ENCODE results near the gene CADPS.

CADPS gene

DNA sequence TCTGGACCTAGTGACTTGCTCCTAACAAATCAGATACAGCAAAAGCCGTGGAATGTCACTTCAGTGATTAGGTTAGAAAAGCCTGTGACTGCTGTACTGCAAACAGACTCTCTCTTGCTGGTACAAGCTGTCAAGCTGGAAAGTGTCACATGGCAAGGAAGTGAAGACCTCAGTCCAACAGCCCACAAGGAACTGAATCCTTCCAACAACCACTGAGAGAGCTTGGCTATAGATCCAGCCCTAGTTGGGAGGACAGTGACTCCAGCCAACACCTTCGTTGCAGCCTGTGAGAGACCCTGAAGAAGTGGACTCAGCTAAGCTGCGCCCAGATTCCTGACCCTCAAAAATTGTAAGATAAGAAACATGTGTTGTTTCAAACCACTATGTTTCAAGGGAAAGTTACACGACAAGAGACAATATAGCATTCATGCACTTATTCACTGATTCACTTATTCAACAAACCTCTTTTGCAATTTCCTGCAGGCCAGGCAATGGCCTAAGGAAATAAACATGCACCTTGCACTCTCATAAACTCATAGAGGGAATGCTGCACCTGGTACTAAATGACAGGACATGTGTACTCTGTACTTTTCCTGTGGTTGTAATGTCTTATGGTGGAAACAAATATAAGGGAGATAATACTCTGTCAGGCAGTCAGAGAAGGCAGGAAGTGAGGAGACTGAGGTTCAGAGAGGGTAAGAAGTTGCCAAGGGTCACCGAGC lies 142.9 kb downstream of the CADPS start:
- no peak for DNase-seq

DNA sequence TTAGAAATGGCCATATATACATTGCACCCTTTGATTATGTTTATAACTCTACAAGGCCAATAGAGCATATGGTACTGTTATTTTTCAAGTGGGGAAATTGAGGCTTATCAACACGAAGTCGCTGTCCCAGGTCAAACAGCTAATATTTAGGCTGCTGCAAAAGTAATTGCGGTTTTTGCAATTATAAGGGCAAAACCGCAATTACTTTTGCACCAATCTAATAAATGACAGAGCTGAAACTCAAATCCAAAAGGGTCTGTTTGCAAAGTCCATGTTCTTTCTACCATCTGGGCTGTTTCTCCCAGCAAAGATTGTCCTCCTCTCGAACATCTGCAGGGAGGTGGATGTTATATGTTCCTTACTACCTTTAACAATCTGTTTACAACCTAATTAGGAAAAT lies 147.2 kb downstream of the CADPS start:
- DNase-seq, result no peak

DNA sequence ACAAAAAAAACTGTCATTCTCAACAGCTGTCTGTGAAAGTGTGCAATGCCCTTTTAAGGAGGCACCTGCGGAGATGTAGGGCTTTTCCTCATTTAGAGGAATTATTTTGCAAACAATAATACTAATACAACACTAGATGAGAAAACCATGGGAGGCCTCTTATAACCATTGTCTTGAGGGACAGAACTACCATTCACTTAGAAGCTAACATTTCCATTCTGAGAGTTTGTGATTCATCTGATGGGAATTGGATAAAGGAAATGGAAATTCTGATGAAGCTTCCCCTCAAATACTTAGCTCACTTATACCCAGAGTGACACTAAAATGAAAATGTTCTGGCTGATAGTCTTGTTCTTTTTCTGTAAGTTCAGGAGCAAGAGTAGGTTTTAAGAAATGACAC lies 147.7 kb downstream of the CADPS start:
- DNase-seq, result no peak

DNA sequence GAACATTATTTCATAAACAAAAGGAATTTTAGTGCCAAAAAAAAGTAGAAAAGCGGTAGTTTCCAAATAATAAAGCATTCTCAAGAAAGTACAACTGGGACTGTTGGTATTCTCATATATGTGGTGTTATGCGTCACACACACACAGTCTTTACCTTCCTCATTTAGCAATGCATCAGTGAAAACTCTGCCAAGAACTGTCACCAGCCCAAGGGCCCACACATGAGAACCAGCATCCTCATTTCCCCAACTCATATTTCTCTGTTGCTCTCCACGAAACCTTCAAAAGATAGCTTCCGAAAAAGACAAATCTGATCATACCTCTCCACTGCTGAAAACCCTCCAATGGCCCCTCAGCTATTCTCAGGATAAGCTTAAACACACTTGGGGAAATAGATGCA lies 150.7 kb downstream of the CADPS start:
- no peak for DNase-seq

DNA sequence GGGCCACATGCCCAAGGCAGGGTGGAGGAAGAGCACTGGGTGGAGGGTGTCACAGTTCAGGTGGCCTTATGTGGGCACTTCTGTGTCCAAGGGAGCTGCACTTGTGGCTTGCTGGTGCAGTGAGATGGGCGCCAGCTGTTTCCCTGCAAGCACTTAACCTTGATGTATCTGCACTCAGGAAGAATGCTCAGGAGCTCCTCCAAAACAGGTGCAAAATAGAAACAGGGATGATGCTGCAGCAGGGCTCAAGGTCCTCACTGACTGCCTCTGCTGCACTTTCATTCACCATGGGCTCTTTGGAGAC lies 151.3 kb downstream of the CADPS start:
- DNase-seq, result no peak

DNA sequence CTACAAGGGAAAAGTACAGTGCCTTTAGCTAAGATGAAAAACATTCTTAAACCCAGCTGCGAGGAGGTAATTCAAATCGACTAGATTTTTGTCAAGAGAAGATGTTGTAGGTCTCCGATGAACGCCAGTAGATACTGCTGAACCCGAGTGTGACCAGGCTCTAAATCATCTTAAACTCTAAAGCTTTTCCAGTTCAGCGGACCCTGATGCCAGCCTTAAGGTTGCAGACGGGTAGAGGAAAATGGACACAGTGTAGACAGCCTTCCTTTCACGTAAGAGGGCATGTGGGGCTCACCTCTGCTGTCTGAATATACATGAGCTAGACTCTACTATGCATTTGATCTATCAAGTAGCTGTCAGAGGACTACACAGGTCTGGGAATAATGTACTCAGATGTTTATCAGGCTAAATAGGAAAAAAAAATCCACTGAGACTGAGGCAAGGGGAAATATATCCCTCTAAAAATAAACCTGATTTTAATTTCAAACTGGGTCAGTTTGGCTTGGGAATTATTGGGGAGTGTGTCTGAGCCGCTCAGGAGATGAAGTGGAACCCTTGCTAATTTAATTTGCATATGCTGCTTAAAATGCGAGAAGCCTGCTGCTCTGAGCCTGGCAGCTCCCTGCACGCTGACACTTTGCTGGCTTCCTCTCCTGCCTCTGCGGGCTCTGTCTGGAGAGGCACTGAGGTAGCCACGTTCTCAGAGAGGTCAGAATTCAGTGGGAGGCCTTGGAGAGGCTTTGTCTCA lies 151.9 kb downstream of the CADPS start:
- no peak for DNase-seq

DNA sequence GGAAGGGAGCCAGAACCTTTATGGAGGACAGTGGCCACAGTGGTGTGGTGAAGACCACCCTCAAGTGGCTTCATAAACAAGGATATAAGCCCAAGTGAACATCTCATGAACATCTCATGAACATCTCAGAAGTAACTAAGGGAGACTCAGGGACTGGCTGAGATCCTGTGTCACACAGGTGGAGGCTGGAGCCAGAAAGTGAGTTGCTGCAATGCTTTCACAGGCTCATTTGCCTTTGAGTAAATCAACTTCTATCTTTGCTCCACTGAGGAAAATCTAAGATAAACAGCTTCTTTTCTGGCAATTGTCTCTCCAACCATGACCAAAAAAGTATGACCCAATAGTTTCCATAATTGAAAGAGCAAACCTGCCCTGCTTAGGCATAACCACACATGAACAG lies 152.9 kb downstream of the CADPS start:
- no peak for DNase-seq

DNA sequence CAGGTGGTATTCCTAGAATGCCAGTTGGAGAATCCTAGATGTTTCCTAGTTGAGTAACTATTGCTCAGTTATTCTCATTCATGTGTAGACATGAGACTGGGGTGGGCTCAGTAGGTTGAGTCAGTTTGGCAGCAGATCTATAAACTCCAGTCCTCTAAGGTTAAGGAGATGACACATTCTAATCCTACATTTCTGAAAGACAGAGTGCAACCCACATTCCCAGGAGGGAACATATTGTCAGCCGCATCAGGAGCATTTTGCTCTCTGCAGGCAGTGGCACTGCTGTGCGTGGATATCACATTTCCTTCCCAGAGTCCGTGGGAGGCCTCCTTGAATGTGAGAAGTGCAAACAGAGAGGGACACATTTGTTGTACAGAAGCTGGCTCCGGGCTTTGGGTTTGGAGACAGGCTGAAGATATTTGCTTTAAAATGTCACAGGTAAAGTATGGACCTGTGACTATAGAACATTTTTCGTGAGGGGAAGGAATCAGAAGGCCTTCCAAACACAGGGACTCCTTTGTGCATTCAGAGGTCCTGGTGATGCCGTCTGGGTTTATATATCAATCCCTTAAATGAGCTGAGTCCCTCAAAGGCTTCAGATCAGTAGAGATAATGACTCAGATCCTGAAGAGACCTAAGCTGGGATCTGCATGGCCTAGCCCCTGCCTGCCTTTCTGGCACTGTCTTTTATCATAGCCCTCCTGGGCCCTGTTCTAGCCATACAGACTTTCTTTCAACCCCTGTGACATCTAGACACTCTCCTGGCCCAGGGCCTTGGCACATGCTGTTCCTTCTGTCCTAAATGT lies 156.5 kb downstream of the CADPS start:
- DNase-seq, result no peak

DNA sequence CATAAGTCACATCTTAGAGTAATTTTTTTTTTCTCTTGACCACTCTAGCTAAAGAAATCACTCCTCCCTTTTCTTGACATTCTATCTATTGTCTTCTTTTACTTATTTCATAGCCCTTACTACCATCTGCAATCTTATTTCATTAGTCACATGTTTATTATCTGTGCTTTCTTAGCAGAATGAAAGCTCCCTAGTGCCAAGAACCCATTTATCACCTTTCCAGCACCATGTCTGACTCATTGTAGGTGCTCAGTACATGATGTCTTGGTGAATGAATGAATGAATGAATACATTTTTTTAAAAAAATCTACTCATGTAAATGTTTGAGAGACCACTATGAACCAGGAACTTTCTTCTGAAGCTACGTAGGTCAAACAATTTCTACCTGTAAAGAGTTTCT lies 157.2 kb downstream of the CADPS start:
- no peak for DNase-seq

DNA sequence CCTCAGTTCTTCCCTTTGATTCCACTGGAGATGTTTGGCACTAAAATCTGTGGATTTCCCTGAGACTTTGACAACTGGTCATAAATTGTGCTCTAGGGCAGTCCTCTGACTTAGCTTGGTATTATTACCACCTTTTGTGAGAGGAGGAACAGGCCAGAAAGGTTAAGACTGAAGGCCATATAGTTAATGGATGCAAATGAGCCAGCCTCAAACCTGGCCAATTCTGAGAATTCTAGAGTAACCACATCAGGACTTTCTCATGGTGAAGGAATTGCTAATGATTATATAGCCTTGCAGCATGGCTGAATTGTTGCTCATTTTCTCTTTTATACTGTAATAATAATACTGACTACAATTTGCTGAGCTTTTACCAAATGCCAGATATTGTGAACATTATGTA lies 162.5 kb downstream of the CADPS start:
- DNase-seq, result no peak

DNA sequence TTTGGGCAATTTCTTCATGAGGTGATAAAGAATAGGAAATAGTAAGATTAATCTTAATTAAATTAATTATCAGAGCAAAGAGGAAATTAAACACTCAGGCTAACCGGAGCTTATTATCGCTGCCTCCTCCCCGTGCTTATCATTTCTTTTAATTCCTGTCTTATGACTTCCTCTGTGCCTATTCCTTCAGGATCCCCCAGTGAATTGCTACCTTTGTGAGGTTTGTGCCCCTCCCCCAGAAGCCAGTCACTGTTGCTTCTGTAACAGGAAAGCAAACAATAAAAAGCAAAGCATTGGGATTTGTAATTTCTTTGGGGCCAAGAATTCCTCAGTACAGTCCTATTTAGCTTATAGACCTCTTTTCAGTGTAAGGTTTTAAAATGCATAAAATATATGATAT lies 164.5 kb downstream of the CADPS start:
- no peak for DNase-seq

DNA sequence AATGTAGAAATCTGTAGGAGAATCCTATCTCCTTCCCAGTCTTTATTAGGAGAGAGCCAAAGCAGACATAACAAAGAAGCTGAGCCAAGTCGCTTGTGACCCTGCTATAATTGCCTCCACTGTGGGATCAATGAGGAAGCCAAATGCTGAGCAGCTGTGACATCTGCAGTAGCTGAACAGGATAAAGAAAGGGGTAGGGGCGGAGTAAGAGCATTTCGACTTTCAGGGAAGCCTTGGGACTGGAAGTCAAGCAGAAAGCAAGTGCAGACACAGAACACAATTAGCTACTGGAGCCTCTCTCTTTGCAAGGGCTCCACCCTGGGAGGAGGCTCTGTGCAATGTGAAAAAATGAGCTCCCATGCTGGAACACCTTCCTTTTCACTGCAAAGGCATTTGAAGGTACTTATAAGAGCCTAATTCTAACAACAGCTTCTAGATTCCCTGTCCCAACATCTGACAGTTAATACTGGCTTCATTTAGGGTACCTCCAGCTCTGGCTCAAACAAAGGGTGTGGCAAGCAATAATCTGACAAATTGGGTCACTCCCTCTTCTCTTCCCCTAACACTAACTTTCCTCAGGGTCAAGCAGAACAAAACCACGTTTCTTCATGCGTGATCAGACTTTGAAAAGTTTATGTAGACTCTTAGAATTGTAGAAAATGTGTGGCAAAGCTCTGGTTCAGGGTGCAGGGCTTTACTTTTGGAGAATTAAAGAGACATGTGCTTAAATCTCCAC lies 166.4 kb downstream of the CADPS start:
- no peak for DNase-seq

DNA sequence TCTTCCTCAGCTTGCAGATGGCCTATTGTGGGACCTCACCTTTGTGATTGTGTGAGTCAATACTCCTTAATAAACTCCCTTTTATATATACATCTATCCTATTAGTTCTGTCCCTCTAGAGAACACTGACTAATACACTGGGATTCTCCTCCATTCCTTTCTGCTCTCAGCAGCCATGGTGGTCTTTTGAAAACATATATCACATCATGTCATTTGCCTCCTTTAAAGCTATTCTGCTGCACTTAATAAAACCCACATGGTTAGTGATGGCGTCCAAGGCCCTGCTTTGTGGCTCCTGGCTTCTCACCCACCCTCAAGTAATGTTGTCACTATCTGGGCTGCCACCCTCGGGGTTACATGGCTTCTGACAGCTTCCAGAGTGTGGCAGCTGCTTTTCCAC lies 169.5 kb downstream of the CADPS start:
- no peak for DNase-seq

DNA sequence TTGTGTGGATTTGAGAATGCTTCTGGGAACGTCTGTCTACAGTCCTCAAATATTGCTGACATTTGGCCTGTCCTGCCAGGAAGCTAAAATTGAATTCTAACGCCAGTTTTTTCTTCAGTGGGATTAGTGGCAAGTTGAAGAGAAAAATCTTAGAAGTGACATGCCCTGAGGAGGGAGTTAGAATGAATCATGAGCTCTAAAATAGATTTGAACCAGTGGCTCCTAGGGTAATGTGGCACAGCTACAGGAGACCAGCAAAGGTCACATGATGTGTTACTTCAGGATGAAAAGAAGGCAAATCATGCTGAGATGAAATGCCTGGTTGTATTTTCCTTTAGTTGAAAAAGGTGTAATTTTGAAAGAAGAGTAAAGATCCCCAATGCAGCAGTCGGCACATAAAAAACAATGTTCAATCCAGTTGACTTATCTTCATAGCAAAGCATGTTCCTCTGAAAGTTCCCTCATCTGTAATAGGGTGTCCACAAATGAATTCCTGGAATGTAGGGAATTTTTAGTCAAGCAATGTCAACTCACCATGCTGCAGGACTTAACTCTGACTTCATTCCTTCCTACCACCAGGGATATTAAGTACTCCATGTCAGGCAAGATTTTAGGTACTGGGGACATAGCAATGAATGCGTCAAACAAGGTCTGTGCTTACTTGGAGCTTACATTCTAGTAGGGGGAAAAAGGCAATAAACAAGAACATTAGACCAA lies 171.6 kb downstream of the CADPS start:
- DNase-seq, result no peak

DNA sequence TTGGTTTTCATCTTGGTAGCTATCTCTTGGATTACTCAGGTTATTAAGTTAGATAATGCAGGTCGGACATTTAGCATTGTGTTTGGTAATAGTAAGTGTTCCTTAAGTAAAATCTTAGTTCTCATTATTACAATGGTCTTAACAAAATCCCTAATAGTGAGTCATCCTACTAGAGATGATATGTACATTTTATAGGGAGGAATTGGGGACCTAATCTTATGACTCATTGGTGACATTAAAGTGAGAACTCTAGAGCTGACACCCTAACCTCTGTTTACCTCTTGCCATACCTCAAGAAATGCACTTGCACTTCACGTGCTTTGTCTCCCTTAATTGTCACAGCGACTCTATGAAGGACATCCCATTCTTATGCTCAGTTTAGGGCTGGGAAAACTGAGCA lies 174.9 kb downstream of the CADPS start:
- DNase-seq, result no peak

DNA sequence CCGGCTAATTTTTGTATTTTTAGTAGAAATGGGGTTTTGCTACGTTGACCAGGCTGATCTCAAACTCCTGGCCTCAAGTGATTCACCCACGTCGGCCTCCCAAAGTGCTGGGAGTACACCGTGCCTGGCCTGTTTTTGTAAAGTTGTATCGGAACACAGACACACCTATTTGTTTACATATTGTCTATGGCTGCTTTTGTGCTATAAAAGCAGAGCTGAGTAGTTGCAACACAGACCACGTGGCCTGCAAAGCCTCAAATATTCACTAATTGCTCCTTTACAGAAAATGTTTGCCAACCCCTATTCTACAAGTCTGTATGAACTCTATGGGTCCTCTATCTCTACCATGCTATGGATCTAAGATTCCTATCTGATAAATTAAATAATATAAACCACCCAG lies 175.5 kb downstream of the CADPS start:
- DNase-seq, result no peak

DNA sequence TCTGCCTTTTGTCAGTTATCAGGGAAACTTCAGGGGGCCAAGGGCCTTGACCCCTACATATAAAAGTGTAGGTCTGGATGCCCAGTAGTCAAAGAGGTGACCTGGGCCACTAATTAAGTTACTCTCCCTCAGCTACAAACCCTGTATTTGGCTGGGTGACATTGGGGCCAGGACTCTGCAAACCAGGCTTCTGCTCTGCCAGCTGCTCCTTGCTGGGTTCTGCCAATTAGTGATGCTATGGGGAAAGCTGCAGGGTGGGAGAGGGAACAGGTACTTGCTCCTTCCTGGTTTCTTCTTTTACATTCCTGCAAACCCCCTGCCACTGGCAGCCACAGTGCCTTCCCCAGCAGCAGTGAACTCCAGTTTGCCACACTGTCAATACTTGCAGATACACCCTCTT lies 179.2 kb downstream of the CADPS start:
- no peak for DNase-seq

DNA sequence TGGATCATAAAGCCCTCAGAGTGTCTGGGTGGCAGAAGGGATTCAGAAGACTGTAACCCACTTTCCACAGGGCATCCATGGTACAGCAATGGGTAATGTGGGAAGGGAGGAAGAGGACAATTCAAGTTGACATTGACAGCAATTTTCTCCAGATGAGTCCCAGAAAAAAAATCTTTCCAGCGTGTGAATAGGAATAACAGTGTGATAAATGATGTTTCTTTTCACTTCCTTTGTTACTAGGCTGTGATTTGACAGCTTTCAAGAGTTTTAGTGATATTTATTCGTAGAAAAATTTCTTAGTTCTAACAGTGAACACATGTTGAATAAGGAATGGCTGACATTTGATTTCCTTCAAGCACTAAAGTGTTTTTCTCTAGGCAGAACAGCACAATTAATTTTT lies 186.4 kb downstream of the CADPS start:
- no peak for DNase-seq

DNA sequence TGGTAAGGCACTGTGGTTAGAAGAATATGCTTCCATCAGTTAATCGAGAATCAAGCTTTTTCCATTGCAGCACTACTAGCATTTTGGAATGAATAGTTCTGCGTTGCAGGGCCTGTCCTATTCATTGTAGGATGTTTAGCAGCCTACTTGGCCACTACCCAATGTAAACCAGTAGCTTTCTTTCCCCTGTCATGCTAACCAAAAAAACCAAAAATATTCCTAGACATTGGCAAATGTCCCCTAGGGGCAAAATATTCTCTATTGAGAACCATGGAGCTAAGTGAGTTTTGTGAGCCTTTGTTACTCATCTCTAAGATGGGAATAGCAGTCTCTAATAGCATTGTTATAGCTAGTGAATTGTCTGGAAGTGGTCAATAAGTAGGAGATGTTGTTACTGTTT lies 187.2 kb downstream of the CADPS start:
- DNase-seq, result no peak

DNA sequence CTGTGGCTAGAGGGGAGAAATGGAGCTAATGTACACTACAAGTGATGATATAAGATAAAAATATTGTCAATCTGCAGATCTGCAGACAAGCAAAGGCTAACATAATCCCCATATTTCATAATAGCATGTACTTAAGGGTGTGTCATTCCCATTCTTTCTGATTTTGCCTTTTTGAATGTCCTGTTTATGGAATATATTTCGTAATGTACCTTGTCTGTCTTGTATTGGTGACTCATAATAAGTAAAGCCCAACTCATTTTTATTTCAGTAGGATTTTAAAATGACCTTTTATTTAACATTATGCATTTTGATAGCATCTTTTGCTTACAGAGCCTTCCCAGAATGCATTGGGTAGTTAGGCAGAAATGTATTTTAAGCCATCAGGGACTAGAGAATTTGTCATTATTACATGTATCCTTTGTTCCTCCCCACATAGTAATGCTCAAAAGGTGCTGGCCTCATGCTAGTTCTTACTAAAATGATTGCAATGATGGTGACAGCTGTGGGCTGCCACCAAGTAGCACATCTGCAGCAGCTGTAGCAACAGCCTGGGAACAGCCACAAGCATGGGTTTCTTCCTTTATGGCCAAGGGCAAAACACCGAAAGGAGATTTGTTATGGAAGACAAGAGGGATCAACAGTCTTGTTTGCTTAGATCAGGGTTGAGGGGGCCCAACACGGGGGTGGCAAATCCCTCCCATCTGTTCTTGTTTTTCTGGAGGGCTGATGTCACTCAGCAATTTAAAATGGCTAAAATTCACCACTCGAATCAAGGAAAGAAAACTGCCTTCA lies 188.5 kb downstream of the CADPS start:
- no peak for DNase-seq

DNA sequence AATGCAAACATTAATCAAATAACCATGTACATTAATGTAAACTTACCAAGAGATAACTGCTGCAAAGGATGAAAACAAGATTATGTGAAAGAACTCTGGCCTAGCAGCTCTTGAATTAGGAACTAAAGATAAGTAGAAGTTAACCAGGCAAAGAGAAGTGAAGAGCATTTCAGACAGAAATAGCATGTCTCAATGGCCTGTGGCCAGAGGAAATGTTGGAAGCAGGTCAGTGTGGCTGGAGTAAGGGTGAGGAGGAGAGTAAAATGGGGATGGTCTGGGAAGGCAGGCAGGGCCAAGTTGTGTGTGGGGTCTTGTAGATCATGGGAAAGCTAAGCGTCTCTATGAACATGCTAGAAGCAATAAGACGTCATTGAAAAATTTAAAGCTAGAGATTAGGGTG lies 192.4 kb downstream of the CADPS start:
- no peak for DNase-seq

DNA sequence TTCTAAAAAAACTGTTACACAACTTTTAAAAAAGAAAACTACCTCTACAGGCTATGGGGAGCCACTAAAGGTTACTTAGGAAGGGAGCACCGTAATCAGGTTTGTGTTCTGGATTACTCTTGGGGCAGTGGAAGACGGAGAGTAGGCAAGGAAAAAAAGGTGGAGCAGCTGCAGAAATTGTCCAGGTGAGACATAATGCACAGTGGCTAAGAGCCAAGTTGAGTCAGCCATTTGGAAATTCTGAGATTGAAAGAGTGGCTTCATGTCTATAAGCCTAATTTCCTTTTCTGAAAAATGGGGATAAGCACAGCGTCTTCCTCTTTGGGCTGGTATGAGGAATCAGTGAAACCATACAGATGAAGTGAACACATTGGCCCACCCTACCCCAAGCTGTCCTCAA lies 195.2 kb downstream of the CADPS start:
- DNase-seq, result no peak

Measured in activated CD4-positive, CD25-positive, alpha-beta regulatory T cell (primary cell).